Large intestine (tissue), 3 donors: ENCODE measurements around the gene SRM. TPM values are rescaled to one million over a fixed set of nuclear protein-coding genes. Genes with fewer than 3 reads are reported as not detected.
"Not testable (repeated sequence)": the region's sequence is repeated elsewhere in the genome, so short reads cannot be mapped to it uniquely, and the experiment has no call there.

Experiments used
- DNase-seq, 2 donors: peaks; one replicate each; pipeline versions ENCODE4 v3.0.0 to v3.0.0-alpha.2; 2013
- H3K27ac ChIP-seq: one replicate; pipeline ENCODE4 v1.5.1; 2013; ENCODE audit warnings: low read length
- H3K27me3 ChIP-seq: 2 replicates; pipeline ENCODE4 v1.6.1; 2013; ENCODE audit warnings: low read length; ENCODE audit not compliant: control insufficient read depth, insufficient read depth
- H3K36me3 ChIP-seq: 2 replicates; pipeline ENCODE4 v1.6.1; 2013; ENCODE audit warnings: low read length; ENCODE audit not compliant: control insufficient read depth, insufficient read depth
- H3K4me1 ChIP-seq: one replicate; pipeline ENCODE4 v1.6.1; 2013; ENCODE audit warnings: low read length; ENCODE audit not compliant: control insufficient read depth, insufficient read depth
- H3K4me3 ChIP-seq: one replicate; pipeline ENCODE4 v1.5.1; 2013; ENCODE audit warnings: low read length
- H3K9me3 ChIP-seq: one replicate; pipeline ENCODE4 v1.6.1; 2013; ENCODE audit warnings: mild to moderate bottlenecking, low read depth, low read length, moderate library complexity; ENCODE audit not compliant: control insufficient read depth
- WGBS: methylation state at CpG from one replicate; pipeline ENCODE4 v1.1.5; 2013; ENCODE audit warnings: low lambda C conversion rate; ENCODE audit not compliant: insufficient coverage; 5-methylcytosine and 5-hydroxymethylcytosine counted together
- polyA plus RNA-seq: library from polyadenylated mRNA; unstranded; fragments of 120-200 nt; gene quantifications from one replicate; pipeline ENCODE4 v1.2.1, GENCODE V29; 2013

The SRM gene
- polyA plus RNA-seq, 1 donor: 38.2 TPM

GRCh38 chr1:11037740-11038182, 22.1 kb downstream of the SRM start:
- Histone ChIP-seq H3K27me3 (peaks cover 5% of the 10 kb centered on the region), H3K4me1 (peaks cover 2% of the 10 kb centered on the region), H3K9me3 (no peaks in the 10 kb centered on the region), H3K36me3 (no peaks in the 10 kb centered on the region), H3K27ac (no peak overlapping the region), H3K4me3 (no peak overlapping the region)
- DNase-seq: peak; percentile 69 to 78
- WGBS: no CpG with 5 or more reads among the region's 8 CpGs

GRCh38 chr1:11037019-11037739, 22.6 kb downstream of the SRM start:
- not testable (repeated sequence) for H3K27me3 ChIP-seq, H3K9me3 ChIP-seq, DNase-seq, H3K27ac ChIP-seq, H3K4me3 ChIP-seq, H3K4me1 ChIP-seq, H3K36me3 ChIP-seq
- 81% methylated on average over 2 of the region's 18 CpGs for WGBS

GRCh38 chr1:11031624-11032262, 28.1 kb downstream of the SRM start:
- Histone ChIP-seq H3K4me1 (no peaks in the 10 kb centered on the region), H3K36me3 (peaks cover 8% of the 10 kb centered on the region), H3K27ac (no peak overlapping the region), H3K9me3 (no peaks in the 10 kb centered on the region), H3K4me3 (no peak overlapping the region), H3K27me3 (no peaks in the 10 kb centered on the region)
- no peak for DNase-seq
- no CpG with 5 or more reads among the region's 10 CpGs for WGBS

- DNase-seq: no peak
- WGBS: 100% methylated on average over 1 of the region's 9 CpGs
- Histone ChIP-seq H3K36me3 (peaks cover 13% of the 10 kb centered on the region), H3K9me3 (no peaks in the 10 kb centered on the region), H3K27ac (no peak overlapping the region), H3K27me3 (no peaks in the 10 kb centered on the region), H3K4me1 (no peaks in the 10 kb centered on the region), H3K4me3 (no peak overlapping the region)
Measured at GRCh38 chr1:11030865-11031264, 29.0 kb downstream of the SRM start.

GRCh38 chr1:11028018-11028417, 31.8 kb downstream of the SRM start:
- no peak for DNase-seq
- Histone ChIP-seq H3K27me3 (no peaks in the 10 kb centered on the region), H3K4me3 (no peak overlapping the region), H3K36me3 (peaks cover 26% of the 10 kb centered on the region), H3K27ac (no peak overlapping the region), H3K9me3 (no peaks in the 10 kb centered on the region), H3K4me1 (no peaks in the 10 kb centered on the region)
- WGBS: no CpG with 5 or more reads among the region's 3 CpGs

GRCh38 chr1:11027316-11027715, 32.5 kb downstream of the SRM start:
- DNase-seq: no peak
- H3K4me3 ChIP-seq: no peak overlapping the region
- H3K27me3 ChIP-seq: no peaks in the 10 kb centered on the region
- peaks cover 27% of the 10 kb centered on the region for H3K36me3 ChIP-seq
- no peaks in the 10 kb centered on the region for H3K4me1 ChIP-seq
- 100% methylated on average over 2 of the region's 6 CpGs for WGBS
- no peaks in the 10 kb centered on the region for H3K9me3 ChIP-seq
- no peak overlapping the region for H3K27ac ChIP-seq

GRCh38 chr1:11026903-11027302, 32.9 kb downstream of the SRM start:
- no peak for DNase-seq
- H3K9me3 ChIP-seq: no peaks in the 10 kb centered on the region
- H3K4me1 ChIP-seq: no peaks in the 10 kb centered on the region
- H3K4me3 ChIP-seq: no peak overlapping the region
- H3K36me3 ChIP-seq: peaks cover 31% of the 10 kb centered on the region
- no peak overlapping the region for H3K27ac ChIP-seq
- no peaks in the 10 kb centered on the region for H3K27me3 ChIP-seq
- 100% methylated on average over 1 of the region's 5 CpGs for WGBS

GRCh38 chr1:11026052-11026451, 33.8 kb downstream of the SRM start:
- no peak for DNase-seq
- Histone ChIP-seq H3K9me3 (no peaks in the 10 kb centered on the region), H3K4me1 (no peaks in the 10 kb centered on the region), H3K27me3 (no peaks in the 10 kb centered on the region), H3K36me3 (peaks cover 39% of the 10 kb centered on the region), H3K27ac (no peak overlapping the region), H3K4me3 (no peak overlapping the region)
- WGBS: no CpG with 5 or more reads among the region's 1 CpG

- Histone ChIP-seq H3K27me3 (no peaks in the 10 kb centered on the region), H3K27ac (no peak overlapping the region), H3K4me1 (no peaks in the 10 kb centered on the region), H3K9me3 (no peaks in the 10 kb centered on the region), H3K36me3 (peaks cover 44% of the 10 kb centered on the region), H3K4me3 (no peak overlapping the region)
- WGBS: no CpG with 5 or more reads among the region's 1 CpG
- no peak for DNase-seq
Measured at GRCh38 chr1:11025618-11026017, 34.2 kb downstream of the SRM start.

GRCh38 chr1:11024874-11025203, 35.0 kb downstream of the SRM start:
- Histone ChIP-seq H3K36me3 (peaks cover 48% of the 10 kb centered on the region), H3K4me3 (no peak overlapping the region), H3K27me3 (no peaks in the 10 kb centered on the region), H3K9me3 (no peaks in the 10 kb centered on the region), H3K4me1 (no peaks in the 10 kb centered on the region), H3K27ac (no peak overlapping the region)
- no CpG with 5 or more reads among the region's 2 CpGs for WGBS
- DNase-seq: no peak
